SH-SY5Y (cell line): Measurements from ENCODE around the gene FER.

ENCODE experiments used
- GATA2 ChIP-seq: IDR thresholded peaks from 2 replicates; pipeline ENCODE4 v1.6.1; 2011; ENCODE audit warnings: mild to moderate bottlenecking, low read depth, low read length
- GATA3 ChIP-seq: IDR thresholded peaks from 2 replicates; pipeline ENCODE4 v1.6.1; 2011; ENCODE audit warnings: low read depth, mild to moderate bottlenecking, low read length, moderate library complexity

GRCh38 chr5:108747774-108748400 is at the start of gene FER:
- no peak for TF ChIP-seq GATA3
- TF ChIP-seq GATA2: no peak
